Kidney epithelial cell (primary cell): ENCODE results near the gene DENND10. TPM values are rescaled to one million over a fixed set of nuclear protein-coding genes. Genes with fewer than 3 reads are reported as not detected.

Experiments used
- DNase-seq: peaks from one replicate; pipeline ENCODE4 v3.0.0-alpha.2; 2010; ENCODE audit warnings: low read depth
- H3K27me3 ChIP-seq: 2 replicates; pipeline ENCODE4 v1.6.0; 2011; ENCODE audit warnings: low read length; ENCODE audit not compliant: control insufficient read depth, insufficient read depth
- H3K36me3 ChIP-seq: 2 replicates; pipeline ENCODE4 v1.5.1; 2011; ENCODE audit warnings: low read length; ENCODE audit not compliant: control insufficient read depth, insufficient read depth
- H3K4me3 ChIP-seq: 2 replicates; pipeline ENCODE4 v1.5.1; 2011; ENCODE audit warnings: low read depth, mild to moderate bottlenecking, control low read depth, low read length
- total RNA-seq: library from RNA; depleted of rRNA; stranded (reverse); fragments of >200 nt; gene quantifications from 2 replicates; pipeline ENCODE4 v1.2.3, GENCODE V29; 2015
- TF ChIP-seq, protein P1 (sequence below): IDR thresholded peaks from 2 replicates; pipeline ENCODE4 v1.5.1; 2011; ENCODE audit warnings: mild to moderate bottlenecking, moderate library complexity, low read length, control low read depth, inconsistent platforms; ENCODE audit not compliant: insufficient read depth, poor library complexity, severe bottlenecking

DENND10 gene
- total RNA-seq, 1 donor from 2014 or later = 78.7 TPM

DNA sequence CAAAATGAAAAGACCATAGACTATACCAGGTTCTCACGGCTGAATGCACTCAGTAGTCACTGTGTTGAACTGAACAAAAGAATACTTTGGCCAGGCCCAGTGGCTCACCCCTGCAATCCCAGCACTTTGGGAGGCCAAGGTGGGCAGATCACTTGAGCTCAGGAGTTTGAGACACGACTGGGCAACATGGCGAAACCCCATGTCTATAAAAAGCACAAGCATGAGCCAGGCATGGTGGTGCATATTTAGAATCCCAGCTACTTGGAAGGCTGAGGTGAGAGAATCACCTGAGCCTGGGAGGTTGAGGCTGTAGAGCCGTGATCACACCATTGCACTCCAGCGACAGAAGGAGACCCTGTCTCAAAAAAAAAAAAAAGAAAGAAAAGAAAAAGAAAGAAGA lies 49.1 kb downstream of the DENND10 start:
- H3K4me3 ChIP-seq = no peak overlapping the region
- no peaks in the 10 kb centered on the region for H3K36me3 ChIP-seq
- DNase-seq = no peak
- no peaks in the 10 kb centered on the region for H3K27me3 ChIP-seq
- TF ChIP-seq, protein P1, sequence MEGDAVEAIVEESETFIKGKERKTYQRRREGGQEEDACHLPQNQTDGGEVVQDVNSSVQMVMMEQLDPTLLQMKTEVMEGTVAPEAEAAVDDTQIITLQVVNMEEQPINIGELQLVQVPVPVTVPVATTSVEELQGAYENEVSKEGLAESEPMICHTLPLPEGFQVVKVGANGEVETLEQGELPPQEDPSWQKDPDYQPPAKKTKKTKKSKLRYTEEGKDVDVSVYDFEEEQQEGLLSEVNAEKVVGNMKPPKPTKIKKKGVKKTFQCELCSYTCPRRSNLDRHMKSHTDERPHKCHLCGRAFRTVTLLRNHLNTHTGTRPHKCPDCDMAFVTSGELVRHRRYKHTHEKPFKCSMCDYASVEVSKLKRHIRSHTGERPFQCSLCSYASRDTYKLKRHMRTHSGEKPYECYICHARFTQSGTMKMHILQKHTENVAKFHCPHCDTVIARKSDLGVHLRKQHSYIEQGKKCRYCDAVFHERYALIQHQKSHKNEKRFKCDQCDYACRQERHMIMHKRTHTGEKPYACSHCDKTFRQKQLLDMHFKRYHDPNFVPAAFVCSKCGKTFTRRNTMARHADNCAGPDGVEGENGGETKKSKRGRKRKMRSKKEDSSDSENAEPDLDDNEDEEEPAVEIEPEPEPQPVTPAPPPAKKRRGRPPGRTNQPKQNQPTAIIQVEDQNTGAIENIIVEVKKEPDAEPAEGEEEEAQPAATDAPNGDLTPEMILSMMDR = no peak

DNA sequence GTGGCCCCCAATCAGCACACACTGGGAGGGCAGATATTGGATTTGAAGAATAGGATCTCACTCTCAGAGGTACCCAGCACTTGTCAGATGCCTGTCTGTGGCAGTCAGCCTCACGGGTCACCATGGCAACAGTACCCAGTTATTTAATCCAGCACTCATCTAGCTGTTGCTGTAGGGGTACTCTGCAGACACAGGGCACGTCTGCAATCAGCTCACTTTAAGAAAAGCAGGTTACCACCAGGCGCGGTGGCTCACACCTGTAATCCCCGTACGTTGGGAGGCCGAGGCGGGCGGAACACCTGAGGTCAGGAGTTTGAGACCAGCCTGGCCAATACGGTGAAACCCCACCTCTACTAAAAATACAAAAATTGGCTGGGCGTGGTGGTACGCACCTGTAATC lies 49.7 kb downstream of the DENND10 start:
- Histone ChIP-seq H3K4me3 (no peak overlapping the region), H3K36me3 (no peaks in the 10 kb centered on the region), H3K27me3 (no peaks in the 10 kb centered on the region)
- no peak for DNase-seq
- TF ChIP-seq, protein P1 = no peak

DNA sequence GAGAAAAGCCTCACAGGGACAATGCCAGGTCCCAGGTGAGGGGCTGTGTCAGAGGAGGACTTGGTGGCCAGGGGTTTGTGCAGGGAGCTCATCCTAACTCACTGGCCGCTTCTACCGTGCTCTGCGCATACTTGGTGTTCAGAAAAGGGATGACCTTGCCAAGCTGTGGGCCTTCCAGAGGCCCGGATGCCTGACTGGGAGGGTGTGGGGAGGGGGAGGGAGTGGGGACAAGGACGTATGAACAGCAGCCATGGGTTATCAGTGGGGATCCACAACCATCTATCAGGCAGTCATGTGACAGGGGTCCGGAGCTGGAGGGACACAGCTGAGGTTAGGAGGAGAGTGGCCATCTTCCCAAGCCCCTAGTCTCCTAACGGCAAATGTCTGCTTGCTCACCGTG lies 55.4 kb downstream of the DENND10 start:
- no peaks in the 10 kb centered on the region for H3K36me3 ChIP-seq
- no peaks in the 10 kb centered on the region for H3K27me3 ChIP-seq
- TF ChIP-seq, protein P1 = no peak
- no peak overlapping the region for H3K4me3 ChIP-seq
- DNase-seq = no peak

DNA sequence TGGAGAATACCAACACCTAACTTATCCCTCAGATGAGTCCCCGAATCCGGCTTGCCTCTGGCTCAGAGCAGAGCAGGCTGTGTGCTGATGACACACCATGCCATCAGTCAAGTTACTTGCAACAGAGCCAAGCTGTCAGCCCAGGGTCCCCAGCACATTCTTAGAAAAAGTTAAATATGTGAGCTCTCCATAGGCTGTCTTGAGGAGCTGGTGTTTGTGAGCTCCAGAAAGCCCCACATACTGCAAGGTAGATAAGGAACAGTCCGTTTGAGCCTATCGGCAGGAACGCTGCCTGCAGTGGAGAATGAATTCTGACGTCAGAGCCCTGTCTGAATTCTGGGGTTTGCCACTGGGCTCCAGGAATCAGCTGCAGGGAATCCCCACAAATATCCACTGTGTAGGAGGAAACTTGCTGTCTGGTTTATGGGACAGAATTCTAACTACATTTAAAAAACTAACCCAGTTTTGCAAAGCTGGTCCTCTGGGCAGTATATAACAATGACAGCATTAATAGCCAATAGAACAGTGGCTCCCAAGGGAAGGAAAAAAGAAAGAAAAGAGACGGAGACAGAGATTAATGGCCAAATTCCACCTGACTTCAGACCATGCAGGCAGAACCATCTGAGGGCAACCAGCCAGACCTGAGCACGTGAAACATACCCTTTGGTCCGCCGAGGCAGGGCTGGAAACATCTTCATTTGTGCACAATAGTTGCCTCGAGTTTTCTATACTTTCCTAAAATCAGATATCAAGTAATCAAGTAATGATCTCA lies 58.0 kb downstream of the DENND10 start:
- H3K4me3 ChIP-seq = no peak overlapping the region
- no peaks in the 10 kb centered on the region for H3K36me3 ChIP-seq
- TF ChIP-seq, protein P1 = no peak
- no peak for DNase-seq
- no peaks in the 10 kb centered on the region for H3K27me3 ChIP-seq

DNA sequence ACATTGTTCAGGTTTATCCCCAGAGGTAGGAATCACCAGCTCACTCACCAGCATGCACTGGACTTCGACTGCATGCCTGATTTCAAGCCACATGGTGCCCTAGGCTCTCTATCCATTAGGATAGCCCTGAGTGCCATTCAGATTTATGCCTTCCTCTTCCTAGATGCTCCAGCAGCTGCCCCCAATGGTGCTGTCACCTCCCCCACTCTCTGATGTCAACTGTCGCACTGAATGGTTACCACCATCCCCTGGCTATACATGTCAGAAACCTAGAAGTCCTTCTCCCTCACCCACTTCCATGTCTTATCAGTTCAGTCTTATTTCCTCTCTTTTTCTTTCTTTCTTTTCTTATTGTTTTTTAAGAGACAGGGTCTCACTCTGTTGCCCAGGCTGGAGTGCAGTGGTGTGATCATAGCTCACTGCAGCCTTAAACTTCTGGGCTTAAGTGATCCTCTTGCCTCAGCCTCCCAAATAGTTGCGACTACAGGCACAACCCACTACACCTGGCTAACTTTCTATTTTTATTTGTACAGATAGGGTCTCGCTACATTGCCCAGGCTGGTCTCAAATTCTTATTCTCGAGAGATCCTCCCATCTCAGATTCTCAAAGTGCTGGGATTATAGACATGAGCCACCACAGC lies 58.7 kb downstream of the DENND10 start:
- Histone ChIP-seq H3K36me3 (no peaks in the 10 kb centered on the region), H3K4me3 (no peak overlapping the region), H3K27me3 (no peaks in the 10 kb centered on the region)
- TF ChIP-seq, protein P1 = no peak
- no peak for DNase-seq
